ENCODE measurements around the gene RAD50. TPM values are rescaled to one million over a fixed set of nuclear protein-coding genes. Genes with fewer than 3 reads are reported as not detected.

The RAD50 gene
- total and polyA plus RNA-seq, 10 of the 15 experiments (the other 5 are each of a cell fraction or from before 2014, with no cell fraction given), result 12.8 to 68.6 (median 47.0) TPM

- TF ChIP-seq E2F8 (IDR thresholded peaks at IDR 0.05; ENCODE audit: low read depth, partially characterized antibody) (peak; percentile 26), ZZZ3 (IDR thresholded peaks at IDR 0.05; ENCODE audit: control insufficient read depth, insufficient read length, low read depth) (no peak), KDM1A (IDR thresholded peaks at IDR 0.05; ENCODE audit: borderline replicate concordance) (no peak; the same call in 1 of the 2 replicates), KAT2A (conservative IDR thresholded peaks at IDR 0.05; ENCODE audit: control insufficient read depth, low read depth, low read length) (no peak), ZBTB40 (IDR thresholded peaks at IDR 0.05; ENCODE audit: borderline replicate concordance) (no peak; the same call in 1 of the 2 replicates), ZNF207 (IDR thresholded peaks at IDR 0.05; ENCODE audit: borderline replicate concordance) (no peak; the same call in 1 of the 2 replicates), BCL11A (IDR thresholded peaks at IDR 0.05; ENCODE audit: low read depth, low read length) (peak; percentile 96), SIX5 (IDR thresholded peaks at IDR 0.05; ENCODE audit: low read depth, low read length, severe bottlenecking) (no peak), RAD21 (IDR thresholded peaks at IDR 0.05; ENCODE audit: insufficient read depth, low read depth, low read length) (no peak), IRF5 (IDR thresholded peaks at IDR 0.05; ENCODE audit: borderline replicate concordance) (no peak), BMI1 (IDR thresholded peaks at IDR 0.05; ENCODE audit: borderline replicate concordance) (peak; percentile 86), CBX3 (IDR thresholded peaks at IDR 0.05; ENCODE audit: borderline replicate concordance, low read depth) (no peak), NFYA (IDR thresholded peaks at IDR 0.05; ENCODE audit: borderline replicate concordance, low read depth, low read length) (no peak), NFXL1 (IDR thresholded peaks at IDR 0.05; ENCODE audit: borderline replicate concordance) (no peak), ZNF687 (IDR thresholded peaks at IDR 0.05) (no peak), RELB (IDR thresholded peaks at IDR 0.05; ENCODE audit: low read depth) (peak; percentile 97)
Measured at GRCh38 chr5:132525299-132525724, 31.5 kb upstream of the RAD50 start (continued).

All from GM12878 (cell line).